PC-9 (cell line): ENCODE results near the gene SLC39A9. TPM values are rescaled to one million over a fixed set of nuclear protein-coding genes. Genes with fewer than 3 reads are reported as not detected.

Source experiments
- BruUV-seq: library from RNA; stranded (reverse); fragments of 400-500 nt; replicated peaks from 2 replicates; lab custom pipeline; 2021; lab: Mats Ljungman, UMichigan
- CTCF ChIA-PET: fragments of 300-600 bp; sonication (Branson Sonifier 250); formaldehyde crosslinking; loops from one replicate; lab custom pipeline; 2022; ENCODE audit warnings: antibody characterized with exemption; lab: Charles Lee
- POLR2A ChIA-PET: fragments of 300-600 bp; sonication (Branson Sonifier 250); formaldehyde crosslinking; loops from one replicate; lab custom pipeline; 2022; ENCODE audit warnings: antibody characterized with exemption; ENCODE audit not compliant: unreplicated experiment; lab: Charles Lee
- DNase-seq, 2 experiments: peaks; one replicate each; pipeline versions ENCODE4 v3.0.0 to v3.0.0-alpha.2; 2015 to 2022; ENCODE audit warnings: mixed read lengths in 1 of 2
- H2AFZ ChIP-seq: fragments of 200-600 bp; sonication (generic); 2 replicates; pipeline ENCODE4 v1.8.1; 2017; ENCODE audit warnings: antibody characterized with exemption
- H3F3A ChIP-seq: fragments of 200-600 bp; sonication (generic); 2 replicates; pipeline ENCODE4 v1.8.1; 2017; ENCODE audit warnings: antibody characterized with exemption, mild to moderate bottlenecking, low read depth; ENCODE audit not compliant: insufficient read depth
- H3K27ac ChIP-seq: fragments of 200-600 bp; sonication (generic); 2 replicates; pipeline ENCODE4 v1.6.1; 2016; ENCODE audit warnings: mixed run types
- H3K27me3 ChIP-seq: fragments of 200-600 bp; sonication (generic); 2 replicates; pipeline ENCODE4 v1.6.1; 2016; ENCODE audit warnings: low read depth, mixed run types; ENCODE audit not compliant: insufficient read depth
- H3K36me3 ChIP-seq: fragments of 200-600 bp; sonication (generic); 2 replicates; pipeline ENCODE4 v1.6.1; 2016; ENCODE audit warnings: low read depth, mixed run types
- H3K4me1 ChIP-seq: fragments of 200-600 bp; sonication (generic); replicated peaks from 2 replicates; pipeline ENCODE4 v1.6.1; 2016; ENCODE audit warnings: mixed run types; ENCODE audit not compliant: insufficient read depth
- H3K4me2 ChIP-seq: fragments of 200-600 bp; sonication (generic); 2 replicates; pipeline ENCODE4 v1.6.1; 2017; ENCODE audit warnings: mixed run types
- H3K4me3 ChIP-seq: fragments of 200-600 bp; sonication (generic); 2 replicates; pipeline ENCODE4 v1.6.1; 2016; ENCODE audit warnings: mixed run types
- H3K79me2 ChIP-seq: fragments of 200-600 bp; sonication (generic); 2 replicates; pipeline ENCODE4 v1.6.1; 2017; ENCODE audit warnings: low read depth, mixed run types
- H3K9me2 ChIP-seq: fragments of 200-600 bp; sonication (generic); 2 replicates; pipeline ENCODE4 v1.8.1; 2017; ENCODE audit warnings: mild to moderate bottlenecking; ENCODE audit not compliant: insufficient read depth
- H3K9me3 ChIP-seq: fragments of 200-600 bp; sonication (generic); 2 replicates; pipeline ENCODE4 v1.8.1; 2016; ENCODE audit warnings: low read depth; ENCODE audit not compliant: insufficient read depth
- H4K20me1 ChIP-seq: fragments of 200-600 bp; sonication (generic); 2 replicates; pipeline ENCODE4 v1.8.1; 2017; ENCODE audit not compliant: insufficient read depth
- EZH2 ChIP-seq: fragments of 200-600 bp; sonication (generic); IDR thresholded peaks from 2 replicates; pipeline ENCODE4 v1.8.0; 2017; ENCODE audit warnings: antibody characterized with exemption, low read depth
- intact Hi-C: fragments of 100-400 bp; cut with micrococcal nuclease; formaldehyde crosslinking; loops from one replicate; pipeline ENCODE4 v1.10.0; 2022; ENCODE audit not compliant: unreplicated experiment
- total RNA-seq: library from RNA; stranded (reverse); gene quantifications from 2 replicates; pipeline ENCODE4 v1.2.3, GENCODE V29; 2021
- TF ChIP-seq, protein P1 (sequence below): fragments of 200-600 bp; sonication (generic); conservative IDR thresholded peaks from 2 replicates; pipeline ENCODE4 v1.6.1; 2017; ENCODE audit warnings: mixed run types, antibody characterized with exemption, mild to moderate bottlenecking, moderate library complexity

Gene SLC39A9
- total RNA-seq, 1 experiment from 2014 or later, result 95.1 TPM

GRCh38 chr14:69485315-69485660 is 86.8 kb downstream of the SLC39A9 start:
- POLR2A ChIA-PET, result interaction anchor here (0.5 kb wide), 1 partner anchor 87 kb away, joined by 7 read pairs; the partner anchor contains the start of gene ERH
- Histone ChIP-seq H3K36me3 (no peaks in the 10 kb centered on the region), H3K79me2 (no peaks in the 10 kb centered on the region), H3K27me3 (peaks cover 35% of the 10 kb centered on the region), H3K9me3 (no peaks in the 10 kb centered on the region), H3K4me2 (peak overlapping the region; percentile 81), H4K20me1 (no peaks in the 10 kb centered on the region), H2AFZ (no peak overlapping the region), H3K4me1 (no peaks in the 10 kb centered on the region), H3F3A (no peaks in the 10 kb centered on the region), H3K9me2 (no peaks in the 10 kb centered on the region), H3K4me3 (no peak overlapping the region; the same call in 1 of the 2 replicates), H3K27ac (no peak overlapping the region)
- CTCF ChIA-PET, result no interaction called here
- no TSS peak for BruUV-seq
- intact Hi-C loops, result no loop called here
- no peak for TF ChIP-seq EZH2
- TF ChIP-seq, protein P1, sequence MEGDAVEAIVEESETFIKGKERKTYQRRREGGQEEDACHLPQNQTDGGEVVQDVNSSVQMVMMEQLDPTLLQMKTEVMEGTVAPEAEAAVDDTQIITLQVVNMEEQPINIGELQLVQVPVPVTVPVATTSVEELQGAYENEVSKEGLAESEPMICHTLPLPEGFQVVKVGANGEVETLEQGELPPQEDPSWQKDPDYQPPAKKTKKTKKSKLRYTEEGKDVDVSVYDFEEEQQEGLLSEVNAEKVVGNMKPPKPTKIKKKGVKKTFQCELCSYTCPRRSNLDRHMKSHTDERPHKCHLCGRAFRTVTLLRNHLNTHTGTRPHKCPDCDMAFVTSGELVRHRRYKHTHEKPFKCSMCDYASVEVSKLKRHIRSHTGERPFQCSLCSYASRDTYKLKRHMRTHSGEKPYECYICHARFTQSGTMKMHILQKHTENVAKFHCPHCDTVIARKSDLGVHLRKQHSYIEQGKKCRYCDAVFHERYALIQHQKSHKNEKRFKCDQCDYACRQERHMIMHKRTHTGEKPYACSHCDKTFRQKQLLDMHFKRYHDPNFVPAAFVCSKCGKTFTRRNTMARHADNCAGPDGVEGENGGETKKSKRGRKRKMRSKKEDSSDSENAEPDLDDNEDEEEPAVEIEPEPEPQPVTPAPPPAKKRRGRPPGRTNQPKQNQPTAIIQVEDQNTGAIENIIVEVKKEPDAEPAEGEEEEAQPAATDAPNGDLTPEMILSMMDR, result no peak
- DNase-seq, result no peak

- Histone ChIP-seq H3K36me3 (no peaks in the 10 kb centered on the region), H4K20me1 (no peaks in the 10 kb centered on the region), H3K4me2 (no peak overlapping the region), H3K79me2 (no peaks in the 10 kb centered on the region), H3K9me2 (no peaks in the 10 kb centered on the region), H3F3A (no peaks in the 10 kb centered on the region), H3K4me1 (no peaks in the 10 kb centered on the region), H2AFZ (no peak overlapping the region), H3K9me3 (no peaks in the 10 kb centered on the region), H3K27ac (no peak overlapping the region), H3K4me3 (no peak overlapping the region), H3K27me3 (peaks cover 35% of the 10 kb centered on the region)
- DNase-seq, result no peak
- ChIA-PET POLR2A (no interaction called here), CTCF (no interaction called here)
- BruUV-seq, result no TSS peak
- intact Hi-C loops, result no loop called here
- TF ChIP-seq, protein P1, result no peak
- TF ChIP-seq EZH2, result no peak
Measured at GRCh38 chr14:69485701-69486100, 87.2 kb downstream of the SLC39A9 start.

GRCh38 chr14:69487226-69487625 is 88.7 kb downstream of the SLC39A9 start:
- Histone ChIP-seq H2AFZ (no peak overlapping the region), H3K4me1 (no peaks in the 10 kb centered on the region), H3K79me2 (no peaks in the 10 kb centered on the region), H3K9me3 (no peaks in the 10 kb centered on the region), H3K27ac (no peak overlapping the region), H3K9me2 (no peaks in the 10 kb centered on the region), H3K4me3 (no peak overlapping the region), H3F3A (no peaks in the 10 kb centered on the region), H3K36me3 (no peaks in the 10 kb centered on the region), H3K27me3 (peaks cover 35% of the 10 kb centered on the region), H3K4me2 (no peak overlapping the region), H4K20me1 (no peaks in the 10 kb centered on the region)
- POLR2A ChIA-PET, result no interaction called here
- intact Hi-C loops, result no loop called here
- TF ChIP-seq, protein P1, result no peak
- no TSS peak for BruUV-seq
- CTCF ChIA-PET, result no interaction called here
- DNase-seq, result no peak
